Astrocyte of the cerebellum (primary cell): Measurements from ENCODE around the gene ZFAND3.

ENCODE experiments used
- DNase-seq: peaks from one replicate; pipeline ENCODE4 v3.0.0-alpha.2; 2011; ENCODE audit warnings: low read depth
- H3K4me3 ChIP-seq: 2 replicates; pipeline ENCODE4 v1.5.1; 2011; ENCODE audit warnings: mild to moderate bottlenecking, low read depth, low read length, moderate library complexity
- CTCF ChIP-seq: IDR thresholded peaks from 2 replicates; pipeline ENCODE4 v1.5.1; 2012; ENCODE audit warnings: low read length, low read depth, moderate library complexity, mild to moderate bottlenecking; ENCODE audit errors: missing control alignments
- in situ Hi-C: cut with HindIII; loops from 2 replicates; pipeline ENCODE4 v1.10.0; 2017; ENCODE audit warnings: low sequenced_read_pairs

ZFAND3 gene

GRCh38 chr6:37838219-37838921 is 18.8 kb downstream of the ZFAND3 start:
- no peak overlapping the region for H3K4me3 ChIP-seq
- TF ChIP-seq CTCF: no peak
- in situ Hi-C loops: no loop called here
- no peak for DNase-seq

- no peak for TF ChIP-seq CTCF
- H3K4me3 ChIP-seq: no peak overlapping the region
- DNase-seq: no peak
- in situ Hi-C loops: no loop called here
These were observed 20.8 kb downstream of the ZFAND3 start for GRCh38 chr6:37840143-37840939.

- in situ Hi-C loops: no loop called here
- no peak overlapping the region for H3K4me3 ChIP-seq
- TF ChIP-seq CTCF: no peak
- no peak for DNase-seq
These were observed 21.4 kb downstream of the ZFAND3 start for GRCh38 chr6:37840940-37841300.

GRCh38 chr6:37845026-37845911 is 25.7 kb downstream of the ZFAND3 start:
- H3K4me3 ChIP-seq: no peak overlapping the region
- no peak for TF ChIP-seq CTCF
- in situ Hi-C loops: no loop called here
- DNase-seq: no peak

GRCh38 chr6:37845930-37846329 is 26.4 kb downstream of the ZFAND3 start:
- no peak for DNase-seq
- in situ Hi-C loops: no loop called here
- no peak for TF ChIP-seq CTCF
- no peak overlapping the region for H3K4me3 ChIP-seq

- in situ Hi-C loops: no loop called here
- DNase-seq: no peak
- H3K4me3 ChIP-seq: no peak overlapping the region
- no peak for TF ChIP-seq CTCF
These were observed 28.2 kb downstream of the ZFAND3 start for GRCh38 chr6:37847704-37848103.
